A549 treated with DMSO at 1 μM for 4 hours (cell line): ENCODE results near the gene TBC1D5. TPM values are rescaled to one million over a fixed set of nuclear protein-coding genes. Genes with fewer than 3 reads are reported as not detected.

Source experiments
- total RNA-seq: library from RNA; stranded (reverse); fragments of 200-300 nt; extraction: Qiagen RNA extraction; gene quantifications from 5 replicates; pipeline ENCODE4 v1.2.3, GENCODE V29; 2022; ENCODE audit warnings: low read depth

Gene TBC1D5
- 12.8 to 19.4 TPM (median 18.3 TPM) in 5 replicates for total RNA-seq

GRCh38 chr3:17742102-17742879 lies at the start of gene TBC1D5:
TBC1D5 (minus strand) TSS chr3:17742631; CDS start chr3:17508570, 234,061 bp downstream.

